Suprapubic skin (tissue), 4 donors: ENCODE data around the gene CMSS1.

Experiments
- CTCF ChIP-seq, 2 donors: fragments of 200-600 bp in 1 of 2; fragments of 450-650 bp in 1 of 2; sonication (generic) in 1 of 2; IDR thresholded peaks; one replicate each; pipeline ENCODE4 v1.5.1; 2016 to 2019; ENCODE audit warnings: antibody characterized with exemption in 2 of 2, mild to moderate bottlenecking in 1 of 2, moderate library complexity in 1 of 2
- EP300 ChIP-seq: sonication (generic); formaldehyde crosslinking; IDR thresholded peaks from one replicate; pipeline ENCODE4 v1.6.1; 2017; ENCODE audit warnings: antibody characterized with exemption
- POLR2AphosphoS5 ChIP-seq, 3 donors: sonication (generic); formaldehyde crosslinking; IDR thresholded peaks; one replicate each; pipeline ENCODE4 v1.6.1; 2017; ENCODE audit warnings: antibody characterized with exemption in 3 of 3

GRCh38 chr3:99923873-99924272 is 106.2 kb downstream of the CMSS1 start:
- TF ChIP-seq CTCF (IDR thresholded peaks at IDR 0.05) (no peak), POLR2AphosphoS5 (IDR thresholded peaks at IDR 0.05) (no peak), EP300 (no peak)
